Ramos (cell line): Measurements from ENCODE around the gene TNPO3.

Experiments used
- in situ Hi-C: fragments of 300-500 bp; cut with MboI; formaldehyde crosslinking; loops from one replicate; pipeline ENCODE4 v1.14.3; 2022; ENCODE audit warnings: low sequenced_read_pairs; ENCODE audit not compliant: unreplicated experiment

The TNPO3 gene

GRCh38 chr7:129054438-129055293, at the start of gene TNPO3:
Gene TNPO3, minus strand, starts transcription at chr7:129055111. Its CDS starts 341 bp downstream, at chr7:129054770.
- in situ Hi-C loops, result no loop called here

- in situ Hi-C loops, result no loop called here
Observed at GRCh38 chr7:129103561-129104324, 48.8 kb upstream of the TNPO3 start.

DNA sequence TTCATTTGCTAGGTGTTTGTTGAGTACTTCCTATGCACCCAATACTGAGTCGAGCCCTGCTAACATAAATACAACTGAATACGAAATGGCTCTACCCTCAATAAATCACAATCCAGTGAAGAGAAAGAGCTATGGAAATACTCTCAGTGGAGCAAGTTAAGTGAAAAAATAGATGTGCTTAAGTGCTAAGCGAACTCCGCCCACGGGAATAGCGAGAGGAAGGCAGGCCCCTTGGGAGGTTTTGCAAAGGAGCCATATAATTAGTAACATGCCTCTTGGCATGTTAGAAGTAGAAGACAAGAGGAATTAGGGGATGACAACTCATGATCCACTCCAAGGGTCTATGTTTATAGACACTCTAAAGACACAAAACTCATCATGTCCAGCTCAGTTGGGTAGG, 46.8 kb upstream of the TNPO3 start:
- in situ Hi-C loops, result no loop called here

GRCh38 chr7:129100827-129101166, 45.9 kb upstream of the TNPO3 start:
- in situ Hi-C loops, result no loop called here

- in situ Hi-C loops, result no loop called here
Observed at GRCh38 chr7:129098409-129099084, 43.6 kb upstream of the TNPO3 start.

DNA sequence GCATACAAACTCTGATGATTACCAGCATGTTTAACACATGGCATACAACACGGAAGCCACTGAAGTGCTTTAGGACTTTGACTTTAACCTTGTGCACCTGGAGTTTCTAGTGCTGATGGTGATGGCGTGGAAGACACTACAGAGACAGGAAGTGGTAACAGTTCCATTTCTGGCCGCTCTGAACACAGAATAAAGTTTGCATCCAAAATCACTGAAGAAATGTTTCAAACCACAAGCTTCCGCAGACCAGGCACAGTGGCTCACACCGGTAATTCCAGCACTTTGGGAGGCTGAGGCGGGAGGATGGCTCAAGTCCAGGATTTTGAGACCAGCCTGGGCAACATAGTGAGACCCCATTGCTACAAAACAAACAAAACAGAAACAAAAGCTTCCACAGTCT, 40.3 kb upstream of the TNPO3 start:
- in situ Hi-C loops, result no loop called here

GRCh38 chr7:129094501-129094900, 39.6 kb upstream of the TNPO3 start:
- in situ Hi-C loops, result loop anchor here (5.0 kb wide), 1 partner anchor 187 kb away; no protein-coding TSS in a partner anchor

- in situ Hi-C loops, result loop anchor here (5.0 kb wide), 1 partner anchor 187 kb away; no protein-coding TSS in a partner anchor
Observed at GRCh38 chr7:129093867-129094456, 39.1 kb upstream of the TNPO3 start.

DNA sequence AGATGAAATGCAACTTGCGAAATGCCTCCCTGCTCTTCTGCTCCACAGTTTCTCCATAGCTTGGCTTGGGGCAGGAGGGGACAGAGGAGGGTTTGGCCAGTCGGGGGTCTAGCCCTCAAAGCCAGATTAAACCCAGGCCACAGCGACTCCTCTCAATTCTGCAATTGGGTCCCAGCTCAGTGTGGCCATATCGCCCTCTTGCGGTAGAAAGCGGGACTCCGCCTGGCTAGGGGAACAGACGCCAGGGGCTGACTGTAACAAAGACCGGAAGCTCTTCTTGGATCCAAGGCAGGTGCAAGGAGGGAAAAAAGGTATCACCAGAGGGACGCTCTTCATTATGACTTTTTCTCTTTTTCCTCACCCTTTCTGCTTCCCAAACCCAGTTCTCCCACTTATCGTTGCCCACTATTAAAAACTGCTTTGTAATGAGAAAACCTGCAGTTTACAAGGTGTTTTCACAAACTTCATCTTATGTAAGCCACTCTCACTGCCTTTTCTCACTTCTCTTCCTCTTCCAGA, 36.6 kb upstream of the TNPO3 start:
- in situ Hi-C loops, result loop anchor here (5.0 kb wide), 1 partner anchor 184 kb away; no protein-coding TSS in a partner anchor

DNA sequence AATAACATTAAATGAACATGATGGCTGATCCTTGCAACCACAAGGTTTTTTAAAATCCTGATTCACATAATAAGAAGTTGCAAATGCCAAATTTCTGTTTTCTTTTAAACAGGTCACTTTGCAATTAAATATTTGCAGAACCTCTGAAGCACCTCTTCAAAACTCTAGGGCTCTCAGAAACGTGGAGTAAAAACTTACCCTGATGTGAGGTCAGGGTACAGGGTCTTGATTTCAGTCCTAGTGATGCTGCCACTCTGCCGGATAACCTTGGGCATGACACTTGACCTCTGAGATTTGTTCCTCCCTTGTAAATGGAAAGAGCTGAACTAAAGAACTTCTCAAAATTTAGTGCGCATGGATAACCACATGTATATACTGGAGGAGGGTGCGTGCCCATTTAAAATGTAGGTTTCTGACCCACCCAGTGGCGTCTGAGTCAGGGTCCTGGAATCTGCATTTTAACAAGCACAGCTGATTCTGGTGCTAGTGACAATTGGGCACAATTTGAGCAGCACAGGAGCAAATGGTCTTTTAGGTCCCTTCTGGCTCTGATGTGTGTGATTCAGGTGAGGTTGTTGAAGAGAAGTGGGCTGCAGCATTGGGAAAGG, 35.5 kb upstream of the TNPO3 start:
- in situ Hi-C loops, result loop anchor here (5.0 kb wide), 1 partner anchor 183 kb away; no protein-coding TSS in a partner anchor

- in situ Hi-C loops, result loop anchor here (5.0 kb wide), 1 partner anchor 182 kb away; no protein-coding TSS in a partner anchor
Observed at GRCh38 chr7:129089521-129090212, 34.8 kb upstream of the TNPO3 start.

GRCh38 chr7:129084801-129085551, 30.1 kb upstream of the TNPO3 start:
- in situ Hi-C loops, result no loop called here

GRCh38 chr7:129083525-129083924, 28.6 kb upstream of the TNPO3 start:
- in situ Hi-C loops, result no loop called here

DNA sequence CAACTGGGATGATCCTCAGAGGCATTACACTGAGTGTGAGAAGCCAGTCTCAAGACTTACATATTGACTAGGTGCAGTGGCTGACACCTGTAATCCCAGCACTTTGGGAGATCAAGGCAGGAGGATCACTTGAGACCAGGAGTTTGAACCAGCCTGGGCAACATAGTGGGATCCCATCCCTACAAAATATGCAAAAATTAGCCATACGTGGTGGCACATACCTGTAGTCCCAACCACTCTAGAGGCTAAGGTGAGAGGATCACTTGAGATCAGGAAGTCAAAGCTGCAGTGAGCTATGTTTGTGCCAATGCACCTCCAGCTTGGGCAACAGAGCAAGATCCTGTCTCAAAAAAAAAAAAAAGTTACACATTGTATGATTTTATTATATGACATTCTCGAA, 23.5 kb upstream of the TNPO3 start:
- in situ Hi-C loops, result no loop called here

DNA sequence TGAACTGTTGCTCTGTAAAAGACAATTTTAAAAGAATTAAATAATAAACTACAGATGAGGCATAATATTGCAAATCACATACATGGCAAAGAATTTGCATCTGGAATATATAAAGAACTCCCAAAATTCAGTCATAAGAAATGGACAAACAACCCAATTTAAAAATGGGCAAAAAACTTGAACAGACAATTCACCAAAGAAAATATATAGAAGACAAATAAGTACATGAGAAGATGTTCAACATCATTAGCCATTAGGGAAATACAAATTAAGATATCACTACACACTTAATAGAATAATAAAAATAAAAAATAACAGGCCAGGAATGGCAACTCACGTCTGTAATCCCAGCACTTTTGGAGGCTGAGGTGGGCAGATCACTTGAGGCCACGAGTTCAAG, 22.0 kb upstream of the TNPO3 start:
- in situ Hi-C loops, result no loop called here

GRCh38 chr7:129074994-129075393, 20.1 kb upstream of the TNPO3 start:
- in situ Hi-C loops, result no loop called here

GRCh38 chr7:129074361-129074871, 19.5 kb upstream of the TNPO3 start:
- in situ Hi-C loops, result no loop called here

- in situ Hi-C loops, result no loop called here
Observed at GRCh38 chr7:129073738-129074137, 18.8 kb upstream of the TNPO3 start.
